Measurements from ENCODE around the gene HOXA13. TPM values are rescaled to one million over a fixed set of nuclear protein-coding genes. Genes with fewer than 3 reads are reported as not detected.
A peak's percentile ranks its signal among the peaks of the same experiment; 100 is the strongest.

Gene HOXA13
- total RNA-seq, 8 experiments from 2014 or later: 0.09 to 2.4 (median 0.18) TPM; not detected in 3

DNA sequence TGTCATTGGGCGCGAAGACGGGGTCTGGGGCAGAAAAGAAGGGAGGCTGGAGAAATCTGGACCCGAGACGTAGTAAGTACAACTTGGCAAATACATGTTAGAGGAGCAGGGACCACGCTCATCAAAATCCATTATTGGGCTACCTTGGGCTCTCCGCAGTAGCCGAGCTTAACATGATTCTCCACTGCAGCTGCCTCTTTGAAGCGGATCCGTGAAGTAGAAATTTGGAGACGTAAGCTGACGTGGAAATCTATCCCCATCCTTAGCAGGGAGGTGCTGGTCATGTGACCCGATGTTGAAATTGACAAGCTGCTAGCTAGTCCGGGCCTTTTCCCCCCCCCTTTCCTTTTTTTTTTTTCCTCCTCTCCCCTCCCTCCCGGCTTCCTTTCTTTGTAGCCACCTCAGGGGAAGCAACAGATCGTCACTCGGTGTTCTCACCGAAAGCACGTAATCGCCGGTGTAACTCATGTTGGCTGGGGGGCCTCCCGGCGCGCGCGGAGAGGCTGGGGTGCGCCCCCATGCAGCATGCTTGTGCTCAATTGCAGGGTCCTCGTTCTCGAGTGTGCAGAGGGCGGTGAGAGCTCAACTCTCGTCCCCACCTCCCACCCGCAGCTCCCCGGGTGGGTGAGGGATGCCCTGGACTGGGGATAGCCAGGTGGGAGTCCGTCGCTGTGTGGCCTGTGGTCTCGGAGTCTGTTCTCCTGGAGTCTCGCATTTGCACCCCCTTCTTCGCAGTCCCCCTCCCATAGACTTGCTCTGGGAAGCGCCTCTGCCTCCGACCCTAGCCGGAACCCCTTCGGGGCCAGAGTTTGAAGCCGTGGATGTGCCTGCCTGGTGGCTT, 14.7 kb downstream of the HOXA13 start, which contains the start of gene HOXA11:
Gene HOXA11, minus strand, starts transcription at position 220 of the 841 bp plus-strand sequence. Its CDS starts 88 bp downstream, at position 132.
- peak within 1 kb of the TSS in 3 of 5 donors; percentile 11 to 31 (median 27) for H3K4me3 ChIP-seq
- in situ Hi-C loops (cut with MboI; ENCODE audit: low pct_unique_long_range_greater_than_20kb in 2 of 9, low sequenced_read_pairs in 9 of 9, unreplicated experiment in 9 of 9): loop anchor here in 6 of 9 experiments (25.0 kb wide), 5 partner anchors 602 to 1323 kb away; no protein-coding TSS in a partner anchor
- peak in 4 of 8 experiments; percentile 5 to 57 (median 34) for ATAC-seq (replicated peaks in 6 of 8)
- H3K27ac ChIP-seq: no peak within 1 kb of the TSS
- WGBS, 10 experiments: 0 to 8% (median 0%) methylated on average over 1 to 5 of the region's 43 CpGs; no CpG with 5 or more reads in 4 of the 10 experiments
- H3K4me1 ChIP-seq (replicated peaks in 1 of 2): peaks cover 0 to 14% of the 10 kb centered on the region in 2 donors

DNA sequence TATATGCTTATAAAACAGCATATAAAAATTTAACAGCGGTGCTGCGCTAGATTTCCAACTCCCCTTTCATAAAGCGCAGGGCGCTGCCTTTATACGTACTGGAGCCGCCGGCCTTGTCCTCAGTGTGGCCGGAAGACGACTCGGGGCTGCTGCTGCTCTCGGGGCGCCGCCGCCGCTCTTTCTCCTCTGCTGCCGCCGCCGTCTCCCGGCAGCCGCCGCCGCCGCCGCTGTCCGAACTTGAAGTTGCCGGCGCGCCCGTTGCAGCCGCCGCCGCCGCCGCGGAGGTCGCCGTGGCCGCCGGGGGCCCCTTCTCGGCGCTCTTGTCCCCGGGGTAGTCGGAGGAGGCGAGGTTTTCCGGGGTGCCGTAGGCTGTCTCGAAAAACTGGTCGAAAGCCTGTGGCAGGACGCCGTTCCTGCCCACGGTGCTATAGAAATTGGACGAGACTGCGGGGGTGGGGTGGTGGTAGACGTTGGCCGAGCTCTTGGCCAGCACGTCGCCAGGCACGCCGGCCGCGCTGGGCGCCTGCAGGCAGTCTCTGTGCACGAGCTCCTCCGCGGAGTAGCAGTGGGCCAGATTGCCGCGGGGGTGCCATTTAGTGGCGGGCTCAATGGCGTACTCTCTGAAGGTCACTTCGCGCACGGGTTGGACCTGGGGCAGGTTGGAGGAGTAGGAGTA, 15.4 kb downstream of the HOXA13 start:
- in situ Hi-C loops (cut with MboI; ENCODE audit: low pct_unique_long_range_greater_than_20kb in 2 of 9, low sequenced_read_pairs in 9 of 9, unreplicated experiment in 9 of 9): loop anchor here in 6 of 9 experiments (25.0 kb wide), 5 partner anchors 603 to 1322 kb away; no protein-coding TSS in a partner anchor
- Histone ChIP-seq H3K4me3 (peak overlapping the region in 3 of 5 donors; percentile 11 to 31 (median 27)), H3K27ac (no peak overlapping the region), H3K4me1 (replicated peaks in 1 of 2) (peaks cover 0 to 14% of the 10 kb centered on the region in 2 donors)
- ATAC-seq (replicated peaks in 6 of 8): peak in 7 of 8 experiments; percentile 25 to 57 (median 34)
- 0 to 7% (median 0%) methylated on average over 1 to 25 of the region's 72 CpGs; no CpG with 5 or more reads in 3 of the 10 experiments for WGBS, 10 experiments

DNA sequence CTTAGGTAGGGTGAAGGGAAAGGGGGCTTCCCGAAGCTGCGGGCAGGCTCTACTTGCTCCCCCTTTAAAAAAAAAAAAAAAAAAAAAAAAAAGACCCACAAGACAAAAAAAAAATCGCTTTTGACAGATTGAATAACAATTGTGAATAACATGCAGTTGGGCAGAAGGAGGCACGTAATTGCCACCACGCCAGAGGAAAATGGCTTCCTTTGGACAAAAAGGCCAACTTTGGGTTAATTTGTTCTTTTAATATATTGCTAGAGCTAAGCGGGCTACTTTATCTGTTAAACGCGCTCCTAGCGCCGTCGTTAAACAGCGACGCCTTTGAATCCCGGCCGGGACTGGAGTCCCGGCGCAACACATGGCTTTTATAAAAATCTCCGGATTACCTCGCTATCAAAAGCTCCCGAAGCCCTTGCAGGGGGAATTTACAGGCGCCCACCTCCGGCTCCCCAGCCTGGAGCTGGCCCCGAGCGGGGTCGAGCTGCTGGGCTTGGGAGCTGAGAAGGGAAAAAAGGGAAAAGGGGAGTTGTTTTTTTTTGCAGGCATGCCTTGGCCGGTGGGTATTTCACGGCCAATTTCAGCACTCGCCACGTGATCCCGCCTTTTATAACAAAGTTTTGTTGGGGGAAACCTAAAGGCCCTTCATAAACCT, 16.1 kb downstream of the HOXA13 start:
- WGBS, 10 experiments: 0 to 7% (median 1%) methylated on average over 3 to 25 of the region's 30 CpGs

DNA sequence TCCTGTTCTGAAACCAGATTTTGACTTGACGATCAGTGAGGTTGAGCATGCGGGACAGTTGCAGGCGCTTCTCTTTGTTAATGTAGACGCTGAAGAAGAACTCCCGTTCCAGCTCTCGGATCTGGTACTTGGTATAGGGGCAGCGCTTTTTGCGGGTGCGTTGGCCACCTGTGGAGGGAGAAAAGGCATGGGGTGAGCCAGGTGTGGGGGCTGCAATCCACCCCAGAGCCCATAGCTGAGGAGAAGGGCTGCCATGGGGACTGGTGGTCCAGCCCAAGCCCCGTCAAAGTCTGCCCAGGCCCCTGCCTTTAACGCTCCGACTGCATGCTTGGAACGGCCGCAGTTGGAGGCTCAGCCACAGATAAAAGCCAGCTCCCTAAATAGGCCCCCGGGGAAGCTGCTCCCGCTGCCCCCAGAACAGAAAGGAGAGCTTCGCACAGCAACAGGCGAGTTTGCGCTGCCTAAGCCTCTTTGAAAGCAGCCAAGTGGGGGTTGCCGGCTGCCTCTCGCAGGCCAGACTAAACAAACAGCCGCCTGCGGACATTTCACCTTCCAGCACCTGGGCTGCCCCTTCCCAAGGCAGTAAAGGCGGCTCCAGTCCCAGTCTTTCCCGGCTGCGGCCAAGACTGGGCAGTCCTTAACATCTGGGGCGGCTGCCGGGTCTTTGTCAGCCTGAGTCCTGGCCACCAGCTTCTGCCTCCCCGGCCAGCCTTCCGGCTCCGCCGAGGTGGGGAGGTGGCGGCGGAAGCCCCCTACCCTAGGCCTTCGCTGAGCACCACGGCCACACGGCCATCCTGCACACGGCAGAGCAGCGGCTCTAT, 16.8 kb downstream of the HOXA13 start:
- peak in 3 of 8 experiments; percentile 1 to 15 (median 2) for ATAC-seq (replicated peaks in 6 of 8)
- H3K4me3 ChIP-seq: peak overlapping the region in 1 of 5 donors; percentile 27
- H3K27ac ChIP-seq: no peak overlapping the region
- 0 to 12% (median 5%) methylated on average over 4 to 27 of the region's 39 CpGs; no CpG with 5 or more reads in 1 of the 10 experiments for WGBS, 10 experiments
- peaks cover 0 to 7% of the 10 kb centered on the region in 2 donors for H3K4me1 ChIP-seq (replicated peaks in 1 of 2)
- in situ Hi-C loops (cut with MboI; ENCODE audit: low pct_unique_long_range_greater_than_20kb in 2 of 9, low sequenced_read_pairs in 9 of 9, unreplicated experiment in 9 of 9): loop anchor here in 6 of 9 experiments (25.0 kb wide), 5 partner anchors 604 to 1321 kb away; no protein-coding TSS in a partner anchor

More for the DNA sequence above, 16.1 kb downstream of the HOXA13 start:
- peaks cover 0 to 12% of the 10 kb centered on the region in 2 donors for H3K4me1 ChIP-seq (replicated peaks in 1 of 2)
- H3K4me3 ChIP-seq: peak overlapping the region in 3 of 5 donors; percentile 11 to 31 (median 27)
- no peak overlapping the region for H3K27ac ChIP-seq
- in situ Hi-C loops (cut with MboI; ENCODE audit: low pct_unique_long_range_greater_than_20kb in 2 of 9, low sequenced_read_pairs in 9 of 9, unreplicated experiment in 9 of 9): loop anchor here in 6 of 9 experiments (25.0 kb wide), 5 partner anchors 603 to 1322 kb away; no protein-coding TSS in a partner anchor
- peak in 2 of 8 experiments; percentile 3 to 4 for ATAC-seq (replicated peaks in 6 of 8)

DNA sequence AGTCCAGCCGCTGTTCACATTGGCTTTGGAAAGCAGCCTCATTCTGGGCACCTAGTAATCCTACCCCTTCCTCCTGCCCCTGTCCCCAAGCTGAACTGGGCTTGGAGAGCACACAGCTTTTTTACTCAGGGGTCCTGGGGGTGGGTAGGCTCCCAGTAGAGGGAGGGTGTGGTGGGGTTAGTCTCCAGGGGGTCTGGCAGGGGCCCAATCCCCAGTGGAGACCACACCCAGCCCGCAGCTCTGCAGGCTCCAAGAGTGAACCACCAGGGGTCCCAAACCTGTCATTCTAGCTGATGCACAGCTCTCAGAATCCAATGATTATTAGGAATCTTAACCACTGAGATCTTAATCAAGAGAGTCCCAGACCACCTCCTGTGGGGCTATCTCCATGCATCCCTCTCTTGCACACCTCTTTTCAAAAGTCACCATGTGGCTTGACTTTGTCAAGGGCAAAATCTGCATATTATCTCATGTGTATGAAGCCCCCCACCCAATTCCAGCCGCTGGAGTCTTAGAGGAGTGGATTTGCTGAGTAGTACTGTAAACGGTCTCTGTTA, 17.5 kb downstream of the HOXA13 start:
- in situ Hi-C loops (cut with MboI; ENCODE audit: low pct_unique_long_range_greater_than_20kb in 2 of 9, low sequenced_read_pairs in 9 of 9, unreplicated experiment in 9 of 9): loop anchor here in 6 of 9 experiments (25.0 kb wide), 5 partner anchors 605 to 1320 kb away; no protein-coding TSS in a partner anchor
- Histone ChIP-seq H3K4me3 (no peak overlapping the region), H3K4me1 (replicated peaks in 1 of 2) (peaks cover 0 to 7% of the 10 kb centered on the region in 2 donors), H3K27ac (no peak overlapping the region)
- ATAC-seq (replicated peaks in 6 of 8): no peak
- WGBS, 10 experiments: 6 to 60% (median 19%) methylated on average over 1 to 4 of the region's 4 CpGs; no CpG with 5 or more reads in 4 of the 10 experiments

DNA sequence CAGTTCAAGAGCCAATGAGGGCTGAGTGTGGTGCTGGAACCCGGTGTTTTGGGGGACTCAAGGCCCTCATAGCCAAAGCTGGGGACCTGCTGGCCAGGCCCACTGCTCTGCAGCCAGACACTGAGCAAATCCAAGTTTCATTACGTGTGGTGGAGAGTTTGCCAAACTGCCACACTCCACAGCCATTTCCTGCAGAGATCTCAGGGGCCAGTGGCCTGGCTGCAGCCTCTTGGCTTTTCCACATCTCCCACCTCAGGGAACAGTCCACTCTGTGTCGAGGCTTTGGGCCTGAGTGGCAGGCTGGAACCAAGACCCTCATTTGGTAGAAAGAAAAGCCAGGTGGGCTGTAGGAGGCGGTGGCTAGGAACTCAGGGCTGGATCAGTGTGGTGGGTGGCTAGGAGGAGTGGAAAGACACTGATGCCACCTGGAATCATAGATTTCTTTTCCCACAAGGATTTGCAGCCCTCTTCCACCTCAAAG, 18.1 kb downstream of the HOXA13 start:
- Histone ChIP-seq H3K27ac (no peak overlapping the region), H3K4me1 (replicated peaks in 1 of 2) (peaks cover 0 to 7% of the 10 kb centered on the region in 2 donors), H3K4me3 (no peak overlapping the region)
- ATAC-seq (replicated peaks in 6 of 8): no peak
- in situ Hi-C loops (cut with MboI; ENCODE audit: low pct_unique_long_range_greater_than_20kb in 2 of 9, low sequenced_read_pairs in 9 of 9, unreplicated experiment in 9 of 9): loop anchor here in 6 of 9 experiments (25.0 kb wide), 5 partner anchors 605 to 1320 kb away; no protein-coding TSS in a partner anchor
- WGBS, 10 experiments: 19 to 100% (median 26%) methylated on average over 1 to 4 of the region's 4 CpGs; no CpG with 5 or more reads in 5 of the 10 experiments

DNA sequence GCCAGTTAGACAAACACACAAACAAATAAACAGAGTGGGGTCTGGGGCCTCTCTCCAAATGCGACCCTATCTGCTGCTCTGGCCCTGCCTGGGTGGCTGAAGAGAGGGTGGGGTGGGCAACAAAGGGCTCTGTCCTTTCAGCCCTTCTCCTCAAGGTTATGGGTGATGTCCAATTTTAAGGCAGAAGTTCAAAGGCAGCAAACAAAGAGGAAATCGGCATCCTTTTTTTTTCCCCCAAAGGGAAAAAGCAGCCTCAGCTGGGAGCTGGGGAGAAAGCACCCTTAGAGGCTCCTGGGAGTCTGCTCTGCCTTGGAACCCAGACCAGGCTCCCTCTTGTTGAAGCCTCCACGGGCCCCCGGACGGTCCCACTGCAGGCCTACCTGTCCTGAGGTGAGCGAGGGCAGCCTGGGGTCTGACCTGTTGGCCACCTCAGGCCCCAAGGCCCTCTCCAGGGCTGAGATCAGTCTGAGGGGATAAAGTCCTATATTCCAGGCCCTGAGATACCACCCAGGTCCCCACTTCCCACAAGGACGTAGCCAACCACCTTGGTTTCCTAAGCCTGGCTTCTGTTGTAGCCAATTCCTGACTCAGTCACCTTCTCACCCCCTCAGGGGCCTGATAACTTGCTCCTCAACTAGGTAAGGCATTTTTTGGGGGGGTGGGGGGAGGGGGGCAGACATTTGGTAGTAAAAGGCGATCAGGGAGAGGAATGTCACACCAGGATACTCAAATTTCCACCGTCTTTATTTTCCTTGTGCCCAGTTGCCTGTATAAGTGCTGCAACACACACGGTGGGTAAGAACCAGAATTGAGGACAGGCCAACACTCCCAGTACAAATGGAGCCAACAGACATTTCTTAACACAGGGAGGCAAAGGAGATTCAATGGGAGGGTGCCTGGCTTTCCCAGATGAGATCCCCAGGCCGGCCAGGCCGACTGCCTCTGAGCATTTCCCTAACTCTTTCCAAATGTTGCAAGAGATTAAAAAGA, 19.2 kb downstream of the HOXA13 start:
- H3K27ac ChIP-seq: no peak overlapping the region
- H3K4me1 ChIP-seq (replicated peaks in 1 of 2): peaks cover 0 to 7% of the 10 kb centered on the region in 2 donors
- no peak overlapping the region for H3K4me3 ChIP-seq
- 20 to 85% (median 49%) methylated on average over 1 to 5 of the region's 12 CpGs; no CpG with 5 or more reads in 2 of the 10 experiments for WGBS, 10 experiments
- no peak for ATAC-seq (replicated peaks in 6 of 8)
- in situ Hi-C loops (cut with MboI; ENCODE audit: low pct_unique_long_range_greater_than_20kb in 2 of 9, low sequenced_read_pairs in 9 of 9, unreplicated experiment in 9 of 9): loop anchor here in 6 of 9 experiments (25.0 kb wide), 5 partner anchors 607 to 1318 kb away; no protein-coding TSS in a partner anchor

DNA sequence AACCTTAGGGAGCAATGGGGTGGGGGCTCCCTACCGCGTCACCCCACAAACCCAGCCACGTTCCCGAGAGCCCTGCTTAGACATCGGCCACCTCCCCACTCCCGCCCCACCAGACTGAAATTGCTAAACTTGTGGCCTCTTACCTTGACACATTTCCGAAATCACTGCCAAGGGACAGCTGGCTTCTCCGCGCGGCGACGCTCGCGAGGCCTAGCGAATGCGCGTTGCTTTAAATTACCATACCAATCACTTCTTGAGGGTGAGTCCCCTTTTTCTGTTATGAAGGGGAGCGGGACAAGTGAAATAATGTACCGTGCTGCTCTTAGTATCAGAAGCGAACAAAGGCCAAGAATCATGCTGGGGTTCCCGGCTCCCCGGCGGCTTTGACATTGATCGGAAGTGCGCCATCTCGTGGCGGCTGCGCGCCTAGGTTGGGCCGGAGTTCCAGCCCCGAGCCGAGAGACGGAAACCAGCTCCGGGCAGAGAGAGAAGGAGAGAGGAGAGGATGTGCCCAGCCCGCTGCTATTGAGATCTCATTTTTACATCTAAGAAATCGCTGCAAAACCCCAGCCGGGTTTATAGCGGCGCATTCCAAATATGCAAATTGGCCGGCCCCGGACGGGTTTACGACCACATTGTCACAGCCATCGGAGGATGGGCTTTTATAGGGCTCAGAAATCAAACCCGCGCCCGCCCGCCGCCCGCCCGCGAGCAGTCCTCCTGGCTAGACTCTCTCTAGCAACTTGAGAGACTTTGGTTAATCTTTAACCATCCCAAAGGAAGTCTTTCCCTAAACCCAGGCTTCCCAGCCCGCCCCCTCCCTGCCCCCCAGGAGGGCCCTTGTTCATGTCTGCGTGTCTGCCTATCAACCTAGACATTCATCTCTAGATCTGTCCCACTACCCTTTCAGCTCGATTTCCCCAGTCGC, 20.1 kb downstream of the HOXA13 start:
- in situ Hi-C loops (cut with MboI; ENCODE audit: low pct_unique_long_range_greater_than_20kb in 2 of 9, low sequenced_read_pairs in 9 of 9, unreplicated experiment in 9 of 9): loop anchor here in 7 of 9 experiments (10.0 to 25.0 kb wide), 6 partner anchors 608 to 1317 kb away; no protein-coding TSS in a partner anchor
- Histone ChIP-seq H3K27ac (no peak overlapping the region), H3K4me1 (replicated peaks in 1 of 2) (peaks cover 0 to 7% of the 10 kb centered on the region in 2 donors), H3K4me3 (peak overlapping the region in 3 of 5 donors; percentile 6 to 34 (median 25))
- WGBS, 10 experiments: 0 to 26% (median 7%) methylated on average over 1 to 30 of the region's 56 CpGs; no CpG with 5 or more reads in 2 of the 10 experiments
- ATAC-seq (replicated peaks in 6 of 8): peak; percentile 50 to 86 (median 81)

DNA sequence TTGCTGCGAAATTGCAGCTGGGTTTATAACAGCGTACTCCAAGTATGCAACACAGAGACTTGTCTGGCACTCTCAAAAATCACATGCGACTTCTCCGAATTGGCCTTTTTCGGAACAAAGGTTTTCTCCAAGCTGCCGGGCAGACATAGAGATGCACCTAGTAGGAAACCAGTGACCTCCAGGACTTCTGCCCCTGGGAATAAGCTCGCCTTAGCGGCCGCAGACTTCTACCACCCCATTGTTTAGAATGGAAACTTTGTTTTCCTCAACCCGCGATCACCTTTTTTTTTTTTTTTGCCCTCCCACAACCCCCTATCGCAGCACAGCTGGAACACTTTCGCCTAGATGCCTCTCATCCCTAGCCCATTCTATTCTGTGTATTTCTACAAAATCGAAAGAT, 20.9 kb downstream of the HOXA13 start:
- in situ Hi-C loops (cut with MboI; ENCODE audit: low pct_unique_long_range_greater_than_20kb in 2 of 9, low sequenced_read_pairs in 9 of 9, unreplicated experiment in 9 of 9): loop anchor here in 7 of 9 experiments (10.0 to 25.0 kb wide), 6 partner anchors 608 to 1317 kb away; no protein-coding TSS in a partner anchor
- ATAC-seq (replicated peaks in 6 of 8): no peak
- Histone ChIP-seq H3K4me3 (no peak overlapping the region), H3K27ac (no peak overlapping the region), H3K4me1 (replicated peaks in 1 of 2) (peaks cover 0 to 5% of the 10 kb centered on the region in 2 donors)
- 0 to 20% (median 13%) methylated on average over 1 to 14 of the region's 14 CpGs for WGBS, 10 experiments

Measured in motor neuron (in vitro differentiated cells).